GM23338 (cell line): ENCODE results near the gene PSORS1C2.

Source experiments
- CTCF ChIP-seq, 2 experiments: fragments of 200-600 bp in 1 of 2; sonication (generic) in 1 of 2; conservative IDR thresholded peaks; 2 replicates each; pipeline versions ENCODE4 v1.5.1 to v1.6.1; 2016 to 2017; ENCODE audit warnings: antibody characterized with exemption in 2 of 2, low read depth in 2 of 2, mild to moderate bottlenecking in 2 of 2, moderate library complexity in 1 of 2
- EZH2 ChIP-seq: fragments of 200-600 bp; sonication (generic); IDR thresholded peaks from one replicate; pipeline ENCODE4 v1.8.0; 2017; ENCODE audit warnings: antibody characterized with exemption, mild to moderate bottlenecking, low read depth; ENCODE audit not compliant: unreplicated experiment
- EZH2phosphoT487 ChIP-seq: fragments of 200-600 bp; sonication (generic); IDR thresholded peaks from one replicate; pipeline ENCODE4 v1.8.1; 2018; ENCODE audit warnings: antibody characterized with exemption; ENCODE audit not compliant: unreplicated experiment
- NANOG ChIP-seq: IDR thresholded peaks from 2 replicates; pipeline ENCODE4 v1.6.1; 2016; ENCODE audit warnings: antibody characterized with exemption, borderline replicate concordance
- POLR2AphosphoS5 ChIP-seq: IDR thresholded peaks from 2 replicates; pipeline ENCODE4 v1.6.1; 2016; ENCODE audit warnings: antibody characterized with exemption, low read depth
- REST ChIP-seq: IDR thresholded peaks from one replicate; pipeline ENCODE4 v1.6.1; 2018; ENCODE audit warnings: antibody characterized with exemption; ENCODE audit not compliant: unreplicated experiment

- TF ChIP-seq CTCF (conservative IDR thresholded peaks at IDR 0.05; ENCODE audit: low read depth in 2 of 2) = no peak
- TF ChIP-seq EZH2 = no peak
- TF ChIP-seq POLR2AphosphoS5 = no peak
- TF ChIP-seq EZH2phosphoT487 = no peak
- no peak for TF ChIP-seq NANOG
- no peak for TF ChIP-seq REST
Observed at GRCh38 chr6:31142361-31142761, 3.5 kb upstream of the PSORS1C2 start.
